HepG2 (cell line): ENCODE results near the gene IFNLR1. TPM values are rescaled to one million over a fixed set of nuclear protein-coding genes. Genes with fewer than 3 reads are reported as not detected.

Experiments
- ATAC-seq: fragments of 200-7000 bp; cut with Tn5 transposase; 3 replicates; pipeline ENCODE4 v1.9.1; 2020; ENCODE audit warnings: mild to moderate bottlenecking, moderate library complexity
- BruUV-seq: library from RNA; stranded (reverse); fragments of 400-500 nt; replicated peaks from 2 replicates; lab custom pipeline; 2021; lab: Mats Ljungman, UMichigan
- CTCF ChIA-PET: fragments of 300-600 bp; formaldehyde crosslinking; extraction: SDS; loops from one replicate; lab custom pipeline; 2021; ENCODE audit warnings: low total read pairs, inconsistent platforms, low intra/inter-chr PET ratio; lab: Yijun Ruan, JAX
- POLR2A ChIA-PET: fragments of 350-600 bp; sonication (Branson Sonifier 250); formaldehyde crosslinking; loops from one replicate; lab custom pipeline; 2020; ENCODE audit warnings: antibody characterized with exemption, inconsistent platforms; lab: Yijun Ruan, JAX
- DNase-seq: peaks from one replicate; pipeline ENCODE4 v3.0.0-alpha.2; 2015; ENCODE audit warnings: low spot score
- FAIRE-seq: peaks from 3 replicates; lab custom pipeline; 2011; peaks lifted over from hg19 to GRCh38; lab: Jason Lieb, UNC
- H2AFZ ChIP-seq: one replicate; pipeline ENCODE4 v1.6.1; 2011; ENCODE audit warnings: low read length, inconsistent platforms
- H3K27ac ChIP-seq: fragments of 300-600 bp; 3 replicates; pipeline ENCODE4 v1.8.0; 2011; ENCODE audit warnings: mixed run types, mild to moderate bottlenecking, mixed read lengths, low read length, inconsistent platforms; ENCODE audit not compliant: insufficient read depth; ENCODE audit errors: extremely low read length
- H3K27me3 ChIP-seq, 2 experiments: fragments of 200-600 bp in 1 of 2; 2 replicates in 1 of 2; 3 replicates in 1 of 2; pipeline versions ENCODE4 v1.6.0 to v1.8.0; 2011; ENCODE audit warnings: low read length in 2 of 2, mild to moderate bottlenecking in 2 of 2, moderate library complexity in 2 of 2, inconsistent platforms in 1 of 2; ENCODE audit not compliant: insufficient read depth in 2 of 2, control insufficient read depth in 1 of 2
- H3K36me3 ChIP-seq, 2 experiments: fragments of 200-600 bp in 1 of 2; replicated peaks in 1 of 2; 2 replicates in 1 of 2; 3 replicates in 1 of 2; pipeline versions ENCODE4 v1.5.1 to v1.8.0; 2011; ENCODE audit warnings: low read length in 2 of 2, inconsistent platforms in 1 of 2; ENCODE audit not compliant: insufficient read depth in 2 of 2, control insufficient read depth in 1 of 2
- H3K4me1 ChIP-seq: 2 replicates; pipeline ENCODE4 v1.5.1; 2012; ENCODE audit warnings: low read length, inconsistent platforms; ENCODE audit not compliant: insufficient read depth
- H3K4me2 ChIP-seq: 2 replicates; pipeline ENCODE4 v1.6.0; 2011; ENCODE audit warnings: low read depth, low read length, inconsistent platforms
- H3K4me3 ChIP-seq, 3 experiments: fragments of 200-600 bp in 1 of 3; sonication (generic), shearing (Covaris generic) in 1 of 3; replicated peaks in 1 of 3; 2 replicates each; pipeline ENCODE4 v1.5.1; 2011 to 2016; ENCODE audit warnings: low read length in 3 of 3, inconsistent platforms in 2 of 3, low read depth in 2 of 3, mild to moderate bottlenecking in 2 of 3, control low read depth in 1 of 3, mixed read lengths in 1 of 3; ENCODE audit not compliant: insufficient read depth in 1 of 3
- H3K79me2 ChIP-seq: one replicate; pipeline ENCODE4 v1.6.1; 2011; ENCODE audit warnings: low read length, inconsistent platforms; ENCODE audit not compliant: insufficient read depth
- H3K9ac ChIP-seq: 2 replicates; pipeline ENCODE4 v1.6.0; 2011; ENCODE audit warnings: mild to moderate bottlenecking, low read depth, low read length, inconsistent platforms; ENCODE audit not compliant: insufficient read depth
- H3K9me3 ChIP-seq: 2 replicates; pipeline ENCODE4 v1.5.1; 2012; ENCODE audit warnings: mild to moderate bottlenecking, low read length
- H4K20me1 ChIP-seq: 2 replicates; pipeline ENCODE4 v1.6.0; 2011; ENCODE audit warnings: inconsistent platforms, mild to moderate bottlenecking, low read length, moderate library complexity; ENCODE audit not compliant: insufficient read depth
- GTF2F1 ChIP-seq: fragments of 150-350 bp; IDR thresholded peaks from 2 replicates; pipeline ENCODE4 v1.6.1; 2014; ENCODE audit warnings: low read length
- NCOA2 ChIP-seq: sonication (generic); formaldehyde crosslinking; IDR thresholded peaks from 2 replicates; pipeline ENCODE4 v1.8.0; 2022; ENCODE audit warnings: inconsistent platforms
- PHF21A ChIP-seq: sonication (generic); formaldehyde crosslinking; IDR thresholded peaks from 2 replicates; pipeline ENCODE4 v1.5.0; 2020; ENCODE audit warnings: mild to moderate bottlenecking, missing genetic modification reagents
- SNAI1 ChIP-seq: sonication (generic); formaldehyde crosslinking; IDR thresholded peaks from 2 replicates; pipeline ENCODE4 v1.5.0; 2020; ENCODE audit warnings: mild to moderate bottlenecking, missing genetic modification reagents, borderline replicate concordance
- TEAD2 ChIP-seq: sonication (generic); formaldehyde crosslinking; IDR thresholded peaks from 2 replicates; pipeline ENCODE4 v1.9.0; 2021; ENCODE audit warnings: missing genetic modification reagents
- ZNF7 ChIP-seq: IDR thresholded peaks from 2 replicates; pipeline ENCODE4 v1.6.1; 2016; ENCODE audit warnings: missing biosample characterization, missing genetic modification reagents
- ZNF768 ChIP-seq: sonication (generic); formaldehyde crosslinking; IDR thresholded peaks from 2 replicates; pipeline ENCODE4 v1.4.0; 2020; ENCODE audit warnings: missing genetic modification reagents
- WGBS: methylation state at CpG from one replicate; pipeline ENCODE4 v1.1.6; 2017; ENCODE audit warnings: low lambda C conversion rate; 5-methylcytosine and 5-hydroxymethylcytosine counted together
- in situ Hi-C: cut with HindIII; loops from 2 replicates; pipeline ENCODE4 v1.10.0; 2017; ENCODE audit warnings: low pct_unique_long_range_greater_than_20kb; ENCODE audit not compliant: extremely low pct_ligation_motif_present
- intact Hi-C: fragments of 100-400 bp; cut with micrococcal nuclease; formaldehyde crosslinking; loops from one replicate; pipeline ENCODE4 v1.10.0; 2022; ENCODE audit not compliant: unreplicated experiment
- polyA plus RNA-seq, 8 experiments: library from polyadenylated mRNA; depleted of rRNA in 3 of 8; stranded (reverse) in 7 of 8; unstranded in 1 of 8; fragments of >200 nt; fragmentation: Illumina TruSeq in 4 of 8; extraction: Trizol in 4 of 8; gene quantifications; 2 replicates each; pipeline versions ENCODE4 v1.2.1 to v1.2.3, GENCODE V29; 2011 to 2016; ENCODE audit warnings: low read depth in 4 of 8, missing spikeins in 1 of 8, mixed read lengths in 1 of 8; ENCODE audit not compliant: insufficient read depth in 1 of 8
- total RNA-seq, 5 experiments: library from RNA; depleted of rRNA; stranded (reverse); fragments of >200 nt; fragmentation: Illumina TruSeq; extraction: Trizol; gene quantifications; 2 replicates each; pipeline ENCODE4 v1.2.3, GENCODE V29; 2016; ENCODE audit warnings: low read depth in 1 of 5
- TF ChIP-seq, protein P1 (sequence below): sonication (generic); formaldehyde crosslinking; IDR thresholded peaks from 2 replicates; pipeline ENCODE4 v1.9.0; 2022; ENCODE audit warnings: missing genetic modification reagents, mild to moderate bottlenecking, borderline replicate concordance

The IFNLR1 gene
- total and polyA plus RNA-seq, 2 of the 13 experiments (the other 11 are each of a cell fraction or from before 2014, with no cell fraction given): 3.8 to 8.5 TPM

DNA sequence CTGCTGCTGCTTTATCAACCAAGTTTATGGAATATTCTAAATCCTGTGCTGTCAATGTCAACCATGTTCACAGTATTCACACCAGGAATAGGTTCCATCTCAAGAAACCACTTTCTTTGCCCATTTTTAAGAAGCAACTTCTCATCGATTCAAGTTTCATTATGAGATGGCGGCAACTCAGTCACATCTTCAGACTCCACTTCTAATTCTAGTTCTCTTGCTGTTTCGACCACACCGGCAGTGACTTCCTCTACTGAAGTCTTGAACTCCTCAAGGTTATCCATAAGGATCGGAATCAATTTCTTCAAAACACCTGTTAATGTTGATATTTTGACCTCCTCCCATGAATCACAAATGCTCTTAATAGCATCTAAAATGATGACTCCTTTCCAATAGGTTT, 39.7 kb upstream of the IFNLR1 start:
- in situ Hi-C loops: no loop called here
- no peak for TF ChIP-seq ZNF7 (CRISPR knock-in tag)
- TF ChIP-seq ZNF768 (CRISPR knock-in tag): no peak
- no peak for TF ChIP-seq SNAI1
- no peak for TF ChIP-seq GTF2F1
- DNase-seq (no peak), ATAC-seq (no peak), FAIRE-seq (no peak)
- H3K9ac ChIP-seq: no peak overlapping the region
- no peak overlapping the region for H2AFZ ChIP-seq
- no peak overlapping the region for H3K4me3 ChIP-seq
- H3K4me1 ChIP-seq: no peaks in the 10 kb centered on the region
- no peak overlapping the region for H3K27ac ChIP-seq
- no peaks in the 10 kb centered on the region for H3K36me3 ChIP-seq
- intact Hi-C loops: no loop called here
- H4K20me1 ChIP-seq: no peaks in the 10 kb centered on the region
- 63% methylated on average over 5 of the region's 5 CpGs for WGBS
- CTCF ChIA-PET: no interaction called here
- peaks cover 0 to 7% of the 10 kb centered on the region in 2 experiments; a peak in 3 of 5 replicates for H3K27me3 ChIP-seq
- POLR2A ChIA-PET: no interaction called here
- H3K79me2 ChIP-seq: no peaks in the 10 kb centered on the region
- no TSS peak for BruUV-seq
- no peaks in the 10 kb centered on the region for H3K9me3 ChIP-seq
- no peak overlapping the region for H3K4me2 ChIP-seq

DNA sequence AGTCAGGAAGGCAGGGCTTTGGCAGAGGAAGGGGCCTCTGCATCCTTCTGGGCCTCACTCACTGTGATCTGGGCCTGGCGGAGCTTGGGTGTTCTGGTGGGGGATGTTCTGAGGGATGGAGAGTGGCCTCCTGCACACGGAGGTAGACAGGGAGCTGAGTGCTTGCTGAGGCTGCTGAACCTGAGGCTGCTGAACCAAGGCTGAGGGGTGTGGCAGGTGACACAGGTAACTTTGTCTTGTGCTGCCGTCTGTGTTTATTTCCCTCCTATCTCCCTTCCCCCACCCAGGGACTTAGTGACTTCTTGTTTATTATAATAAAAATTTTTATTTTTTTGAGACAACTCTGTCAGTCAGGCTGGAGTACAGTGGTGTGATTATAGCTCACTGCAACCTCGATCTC, 37.7 kb upstream of the IFNLR1 start:
- Histone ChIP-seq H3K27ac (no peak overlapping the region), H3K4me1 (no peaks in the 10 kb centered on the region), H3K4me2 (no peak overlapping the region), H3K36me3 (no peaks in the 10 kb centered on the region), H3K79me2 (no peaks in the 10 kb centered on the region), H3K4me3 (no peak overlapping the region), H4K20me1 (no peaks in the 10 kb centered on the region), H3K9ac (no peak overlapping the region), H3K9me3 (no peaks in the 10 kb centered on the region), H2AFZ (no peak overlapping the region), H3K27me3 (peaks cover 0 to 7% of the 10 kb centered on the region in 2 experiments; a peak in 2 of 5 replicates)
- FAIRE-seq: no peak
- no peak for TF ChIP-seq PHF21A (CRISPR knock-in tag)
- TF ChIP-seq TEAD2 (CRISPR knock-in tag): no peak
- TF ChIP-seq, protein P1, sequence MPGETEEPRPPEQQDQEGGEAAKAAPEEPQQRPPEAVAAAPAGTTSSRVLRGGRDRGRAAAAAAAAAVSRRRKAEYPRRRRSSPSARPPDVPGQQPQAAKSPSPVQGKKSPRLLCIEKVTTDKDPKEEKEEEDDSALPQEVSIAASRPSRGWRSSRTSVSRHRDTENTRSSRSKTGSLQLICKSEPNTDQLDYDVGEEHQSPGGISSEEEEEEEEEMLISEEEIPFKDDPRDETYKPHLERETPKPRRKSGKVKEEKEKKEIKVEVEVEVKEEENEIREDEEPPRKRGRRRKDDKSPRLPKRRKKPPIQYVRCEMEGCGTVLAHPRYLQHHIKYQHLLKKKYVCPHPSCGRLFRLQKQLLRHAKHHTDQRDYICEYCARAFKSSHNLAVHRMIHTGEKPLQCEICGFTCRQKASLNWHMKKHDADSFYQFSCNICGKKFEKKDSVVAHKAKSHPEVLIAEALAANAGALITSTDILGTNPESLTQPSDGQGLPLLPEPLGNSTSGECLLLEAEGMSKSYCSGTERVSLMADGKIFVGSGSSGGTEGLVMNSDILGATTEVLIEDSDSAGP: no peak
- TF ChIP-seq NCOA2: no peak
- in situ Hi-C loops (no loop called here), intact Hi-C loops (no loop called here)
- no peak for ATAC-seq
- POLR2A ChIA-PET: no interaction called here
- CTCF ChIA-PET: no interaction called here
- no TSS peak for BruUV-seq
- DNase-seq: no peak
- WGBS: 37% methylated on average over 4 of the region's 4 CpGs
